WTC11 (cell line): Measurements from ENCODE around the gene CHST15. TPM values are rescaled to one million over a fixed set of nuclear protein-coding genes. Genes with fewer than 3 reads are reported as not detected.

Experiments used
- ATAC-seq: fragments of 200-7000 bp; cut with Tn5 transposase; 2 replicates; pipeline ENCODE4 v1.10.0; 2021; ENCODE audit warnings: mild to moderate bottlenecking, moderate library complexity
- CTCF ChIA-PET: fragments of 300-600 bp; sonication (Branson Sonifier 250); formaldehyde crosslinking; loops from one replicate; lab custom pipeline; 2021; ENCODE audit warnings: antibody characterized with exemption; lab: Charles Lee
- POLR2A ChIA-PET: fragments of 350-600 bp; sonication (Branson Sonifier 250); formaldehyde crosslinking; loops from one replicate; lab custom pipeline; 2021; ENCODE audit warnings: antibody characterized with exemption; lab: Charles Lee
- DNase-seq: peaks from one replicate; pipeline ENCODE4 v3.0.0; 2021; ENCODE audit warnings: low spot score
- H3K27ac Mint-ChIP-seq: 2 replicates; pipeline ENCODE4 v1.8.0; 2021; ENCODE audit warnings: mixed read lengths
- H3K27me3 Mint-ChIP-seq: 2 replicates; pipeline ENCODE4 v1.8.0; 2021; ENCODE audit warnings: low read depth, mild to moderate bottlenecking, moderate library complexity, mixed read lengths
- H3K36me3 Mint-ChIP-seq: 2 replicates; pipeline ENCODE4 v1.8.0; 2021; ENCODE audit warnings: mixed read lengths
- H3K4me1 Mint-ChIP-seq: 2 replicates; pipeline ENCODE4 v1.8.0; 2022; ENCODE audit warnings: mixed read lengths
- H3K4me3 Mint-ChIP-seq: 2 replicates; pipeline ENCODE4 v1.8.0; 2021; ENCODE audit warnings: mild to moderate bottlenecking, moderate library complexity, mixed read lengths
- H3K9me3 Mint-ChIP-seq: 2 replicates; pipeline ENCODE4 v1.8.0; 2021; ENCODE audit warnings: mixed read lengths
- CBFB ChIP-seq: sonication (generic); formaldehyde crosslinking; IDR thresholded peaks from 2 replicates; pipeline ENCODE4 v1.8.1; 2022; ENCODE audit warnings: mild to moderate bottlenecking, low read depth, missing genetic modification reagents
- CREM ChIP-seq: sonication (generic); formaldehyde crosslinking; IDR thresholded peaks from 2 replicates; pipeline ENCODE4 v1.8.1; 2022; ENCODE audit warnings: mild to moderate bottlenecking, missing genetic modification reagents, moderate library complexity
- GTF2I ChIP-seq: fragments of 250-450 bp; sonication (Bioruptor Pico); conservative IDR thresholded peaks from 2 replicates; pipeline ENCODE4 v1.4.0; 2021; ENCODE audit warnings: mild to moderate bottlenecking
- NFATC4 ChIP-seq: fragments of 250-450 bp; sonication (Bioruptor Pico); IDR thresholded peaks from 2 replicates; pipeline ENCODE4 v1.9.0; 2021; ENCODE audit warnings: mild to moderate bottlenecking
- NR2C2 ChIP-seq: sonication (generic); formaldehyde crosslinking; IDR thresholded peaks from 2 replicates; pipeline ENCODE4 v1.8.0; 2022; ENCODE audit warnings: mild to moderate bottlenecking, missing genetic modification reagents
- PRRX2 ChIP-seq: fragments of 250-450 bp; sonication (Bioruptor Pico); IDR thresholded peaks from 2 replicates; pipeline ENCODE4 v1.8.0; 2021; ENCODE audit warnings: mild to moderate bottlenecking
- RELA ChIP-seq: sonication (generic); formaldehyde crosslinking; IDR thresholded peaks from 2 replicates; pipeline ENCODE4 v1.8.1; 2022; ENCODE audit warnings: missing genetic modification reagents, mild to moderate bottlenecking, borderline replicate concordance
- SMAD3 ChIP-seq: sonication (generic); formaldehyde crosslinking; IDR thresholded peaks from 2 replicates; pipeline ENCODE4 v1.8.0; 2022; ENCODE audit warnings: missing genetic modification reagents, mild to moderate bottlenecking, borderline replicate concordance
- ZNF121 ChIP-seq: sonication (generic); formaldehyde crosslinking; IDR thresholded peaks from 2 replicates; pipeline ENCODE4 v1.8.0; 2023; ENCODE audit warnings: missing genetic modification reagents
- ZNF138 ChIP-seq: sonication (generic); formaldehyde crosslinking; conservative IDR thresholded peaks from 2 replicates; pipeline ENCODE4 v1.8.1; 2022; ENCODE audit warnings: mild to moderate bottlenecking, moderate library complexity, missing genetic modification reagents
- ZNF232 ChIP-seq: sonication (generic); formaldehyde crosslinking; IDR thresholded peaks from 2 replicates; pipeline ENCODE4 v1.8.0; 2022; ENCODE audit warnings: mild to moderate bottlenecking, missing genetic modification reagents
- total RNA-seq: library from RNA; stranded (reverse); gene quantifications from 3 replicates; pipeline ENCODE4 v1.2.3, GENCODE V29; 2021
- TF ChIP-seq, protein P1 (sequence below): sonication (generic); formaldehyde crosslinking; IDR thresholded peaks from 2 replicates; pipeline ENCODE4 v1.8.1; 2022; ENCODE audit warnings: low read depth, missing genetic modification reagents, borderline replicate concordance
- TF ChIP-seq, protein P2 (sequence below): sonication (generic); formaldehyde crosslinking; IDR thresholded peaks from 2 replicates; pipeline ENCODE4 v1.8.1; 2023; ENCODE audit warnings: mild to moderate bottlenecking, moderate library complexity, missing genetic modification reagents
- TF ChIP-seq, protein P3 (sequence below): sonication (generic); formaldehyde crosslinking; IDR thresholded peaks from 2 replicates; pipeline ENCODE4 v1.8.0; 2023; ENCODE audit warnings: missing genetic modification reagents
- TF ChIP-seq, protein P4 (sequence below): sonication (generic); formaldehyde crosslinking; IDR thresholded peaks from 2 replicates; pipeline ENCODE4 v1.8.1; 2023; ENCODE audit warnings: mild to moderate bottlenecking, missing genetic modification reagents
- TF ChIP-seq, protein P5 (sequence below): sonication (generic); formaldehyde crosslinking; IDR thresholded peaks from 2 replicates; pipeline ENCODE4 v1.8.0; 2022; ENCODE audit warnings: mild to moderate bottlenecking, missing genetic modification reagents
- TF ChIP-seq, protein P6 (sequence below): sonication (generic); formaldehyde crosslinking; IDR thresholded peaks from 2 replicates; pipeline ENCODE4 v1.8.1; 2022; ENCODE audit warnings: mild to moderate bottlenecking, moderate library complexity, missing genetic modification reagents
- TF ChIP-seq, protein P7 (sequence below): fragments of 250-450 bp; sonication (Bioruptor Pico); IDR thresholded peaks from 2 replicates; pipeline ENCODE4 v1.9.0; 2021; ENCODE audit warnings: mild to moderate bottlenecking, borderline replicate concordance

Gene CHST15
- total RNA-seq, 1 experiment from 2014 or later, result 10.7 TPM

DNA sequence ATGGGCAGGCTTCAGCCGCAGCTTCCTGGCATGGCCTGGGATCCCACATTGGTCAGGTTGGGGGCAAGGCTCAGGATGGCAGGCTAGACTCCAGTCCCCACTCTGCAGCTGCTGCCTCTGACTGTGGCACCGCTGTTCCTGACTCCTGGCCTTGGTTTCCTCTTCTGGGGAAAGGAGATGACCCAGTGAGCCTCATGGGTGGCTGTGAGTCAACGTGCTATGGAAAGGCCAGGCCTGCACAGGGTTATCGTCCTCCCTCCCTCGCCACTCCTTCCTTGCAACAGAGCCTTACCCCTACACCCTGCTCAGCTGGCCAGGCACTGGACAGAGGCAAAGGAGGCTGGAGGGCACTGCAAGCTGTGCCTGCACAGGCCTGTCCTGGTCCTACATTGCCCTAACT is 36.1 kb upstream of the CHST15 start:
- Mint-ChIP-seq H3K27me3 (peaks cover 6% of the 10 kb centered on the region), H3K4me1 (no peaks in the 10 kb centered on the region)
- TF ChIP-seq SMAD3 (CRISPR knock-in tag) (no peak), NR2C2 (CRISPR knock-in tag) (no peak)
- TF ChIP-seq, protein P1, sequence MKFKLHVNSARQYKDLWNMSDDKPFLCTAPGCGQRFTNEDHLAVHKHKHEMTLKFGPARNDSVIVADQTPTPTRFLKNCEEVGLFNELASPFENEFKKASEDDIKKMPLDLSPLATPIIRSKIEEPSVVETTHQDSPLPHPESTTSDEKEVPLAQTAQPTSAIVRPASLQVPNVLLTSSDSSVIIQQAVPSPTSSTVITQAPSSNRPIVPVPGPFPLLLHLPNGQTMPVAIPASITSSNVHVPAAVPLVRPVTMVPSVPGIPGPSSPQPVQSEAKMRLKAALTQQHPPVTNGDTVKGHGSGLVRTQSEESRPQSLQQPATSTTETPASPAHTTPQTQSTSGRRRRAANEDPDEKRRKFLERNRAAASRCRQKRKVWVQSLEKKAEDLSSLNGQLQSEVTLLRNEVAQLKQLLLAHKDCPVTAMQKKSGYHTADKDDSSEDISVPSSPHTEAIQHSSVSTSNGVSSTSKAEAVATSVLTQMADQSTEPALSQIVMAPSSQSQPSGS, result no peak
- TF ChIP-seq, all 79 proteins: peak for 0
- H3K9me3 Mint-ChIP-seq, result no peaks in the 10 kb centered on the region
- POLR2A ChIA-PET, result no interaction called here
- no peak overlapping the region for H3K4me3 Mint-ChIP-seq
- no peaks in the 10 kb centered on the region for H3K36me3 Mint-ChIP-seq
- no peak overlapping the region for H3K27ac Mint-ChIP-seq
- no peak for ATAC-seq
- DNase-seq, result no peak
- CTCF ChIA-PET, result interaction anchor here (0.7 kb wide), 1 partner anchor 274 kb away, joined by 3 read pairs; no protein-coding TSS in a partner anchor

DNA sequence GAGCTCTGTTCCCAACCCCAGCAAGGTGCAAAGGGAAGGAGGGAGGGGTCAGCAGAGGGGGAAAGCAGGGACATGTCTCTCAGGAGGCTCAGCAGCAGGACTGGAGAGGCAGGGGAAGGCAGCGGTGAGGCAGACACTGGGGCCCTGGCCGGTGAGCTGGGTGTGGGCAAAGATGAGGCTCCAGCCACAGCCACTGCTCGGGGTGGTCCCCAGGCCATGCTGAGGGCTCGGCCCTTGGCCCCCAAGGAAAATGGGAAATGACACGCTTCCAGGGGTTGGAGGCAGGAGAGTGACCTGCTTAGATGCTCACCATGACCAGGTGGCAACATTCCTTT is 35.4 kb upstream of the CHST15 start:
- Mint-ChIP-seq H3K4me1 (no peaks in the 10 kb centered on the region), H3K27ac (no peak overlapping the region), H3K9me3 (no peaks in the 10 kb centered on the region), H3K27me3 (peaks cover 6% of the 10 kb centered on the region), H3K36me3 (no peaks in the 10 kb centered on the region), H3K4me3 (no peak overlapping the region)
- TF ChIP-seq CBFB (CRISPR knock-in tag) (no peak), SMAD3 (CRISPR knock-in tag) (no peak), CREM (CRISPR knock-in tag) (no peak), PRRX2 (CRISPR knock-in tag) (no peak), ZNF232 (no peak), ZNF138 (no peak), GTF2I (no peak), NFATC4 (CRISPR knock-in tag) (no peak), ZNF121 (no peak), RELA (CRISPR knock-in tag) (no peak)
- TF ChIP-seq, protein P2, sequence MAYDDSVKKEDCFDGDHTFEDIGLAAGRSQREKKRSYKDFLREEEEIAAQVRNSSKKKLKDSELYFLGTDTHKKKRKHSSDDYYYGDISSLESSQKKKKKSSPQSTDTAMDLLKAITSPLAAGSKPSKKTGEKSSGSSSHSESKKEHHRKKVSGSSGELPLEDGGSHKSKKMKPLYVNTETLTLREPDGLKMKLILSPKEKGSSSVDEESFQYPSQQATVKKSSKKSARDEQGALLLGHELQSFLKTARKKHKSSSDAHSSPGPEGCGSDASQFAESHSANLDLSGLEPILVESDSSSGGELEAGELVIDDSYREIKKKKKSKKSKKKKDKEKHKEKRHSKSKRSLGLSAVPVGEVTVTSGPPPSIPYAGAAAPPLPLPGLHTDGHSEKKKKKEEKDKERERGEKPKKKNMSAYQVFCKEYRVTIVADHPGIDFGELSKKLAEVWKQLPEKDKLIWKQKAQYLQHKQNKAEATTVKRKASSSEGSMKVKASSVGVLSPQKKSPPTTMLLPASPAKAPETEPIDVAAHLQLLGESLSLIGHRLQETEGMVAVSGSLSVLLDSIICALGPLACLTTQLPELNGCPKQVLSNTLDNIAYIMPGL (CRISPR knock-in tag), result no peak
- TF ChIP-seq, protein P3, sequence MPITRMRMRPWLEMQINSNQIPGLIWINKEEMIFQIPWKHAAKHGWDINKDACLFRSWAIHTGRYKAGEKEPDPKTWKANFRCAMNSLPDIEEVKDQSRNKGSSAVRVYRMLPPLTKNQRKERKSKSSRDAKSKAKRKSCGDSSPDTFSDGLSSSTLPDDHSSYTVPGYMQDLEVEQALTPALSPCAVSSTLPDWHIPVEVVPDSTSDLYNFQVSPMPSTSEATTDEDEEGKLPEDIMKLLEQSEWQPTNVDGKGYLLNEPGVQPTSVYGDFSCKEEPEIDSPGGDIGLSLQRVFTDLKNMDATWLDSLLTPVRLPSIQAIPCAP (CRISPR knock-in tag), result no peak
- TF ChIP-seq, protein P4, sequence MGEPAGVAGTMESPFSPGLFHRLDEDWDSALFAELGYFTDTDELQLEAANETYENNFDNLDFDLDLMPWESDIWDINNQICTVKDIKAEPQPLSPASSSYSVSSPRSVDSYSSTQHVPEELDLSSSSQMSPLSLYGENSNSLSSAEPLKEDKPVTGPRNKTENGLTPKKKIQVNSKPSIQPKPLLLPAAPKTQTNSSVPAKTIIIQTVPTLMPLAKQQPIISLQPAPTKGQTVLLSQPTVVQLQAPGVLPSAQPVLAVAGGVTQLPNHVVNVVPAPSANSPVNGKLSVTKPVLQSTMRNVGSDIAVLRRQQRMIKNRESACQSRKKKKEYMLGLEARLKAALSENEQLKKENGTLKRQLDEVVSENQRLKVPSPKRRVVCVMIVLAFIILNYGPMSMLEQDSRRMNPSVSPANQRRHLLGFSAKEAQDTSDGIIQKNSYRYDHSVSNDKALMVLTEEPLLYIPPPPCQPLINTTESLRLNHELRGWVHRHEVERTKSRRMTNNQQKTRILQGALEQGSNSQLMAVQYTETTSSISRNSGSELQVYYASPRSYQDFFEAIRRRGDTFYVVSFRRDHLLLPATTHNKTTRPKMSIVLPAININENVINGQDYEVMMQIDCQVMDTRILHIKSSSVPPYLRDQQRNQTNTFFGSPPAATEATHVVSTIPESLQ (CRISPR knock-in tag), result no peak
- TF ChIP-seq, protein P5, sequence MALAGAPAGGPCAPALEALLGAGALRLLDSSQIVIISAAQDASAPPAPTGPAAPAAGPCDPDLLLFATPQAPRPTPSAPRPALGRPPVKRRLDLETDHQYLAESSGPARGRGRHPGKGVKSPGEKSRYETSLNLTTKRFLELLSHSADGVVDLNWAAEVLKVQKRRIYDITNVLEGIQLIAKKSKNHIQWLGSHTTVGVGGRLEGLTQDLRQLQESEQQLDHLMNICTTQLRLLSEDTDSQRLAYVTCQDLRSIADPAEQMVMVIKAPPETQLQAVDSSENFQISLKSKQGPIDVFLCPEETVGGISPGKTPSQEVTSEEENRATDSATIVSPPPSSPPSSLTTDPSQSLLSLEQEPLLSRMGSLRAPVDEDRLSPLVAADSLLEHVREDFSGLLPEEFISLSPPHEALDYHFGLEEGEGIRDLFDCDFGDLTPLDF (CRISPR knock-in tag), result no peak
- TF ChIP-seq, protein P6, sequence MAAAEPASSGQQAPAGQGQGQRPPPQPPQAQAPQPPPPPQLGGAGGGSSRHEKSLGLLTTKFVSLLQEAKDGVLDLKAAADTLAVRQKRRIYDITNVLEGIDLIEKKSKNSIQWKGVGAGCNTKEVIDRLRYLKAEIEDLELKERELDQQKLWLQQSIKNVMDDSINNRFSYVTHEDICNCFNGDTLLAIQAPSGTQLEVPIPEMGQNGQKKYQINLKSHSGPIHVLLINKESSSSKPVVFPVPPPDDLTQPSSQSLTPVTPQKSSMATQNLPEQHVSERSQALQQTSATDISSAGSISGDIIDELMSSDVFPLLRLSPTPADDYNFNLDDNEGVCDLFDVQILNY (CRISPR knock-in tag), result no peak
- TF ChIP-seq, protein P7, sequence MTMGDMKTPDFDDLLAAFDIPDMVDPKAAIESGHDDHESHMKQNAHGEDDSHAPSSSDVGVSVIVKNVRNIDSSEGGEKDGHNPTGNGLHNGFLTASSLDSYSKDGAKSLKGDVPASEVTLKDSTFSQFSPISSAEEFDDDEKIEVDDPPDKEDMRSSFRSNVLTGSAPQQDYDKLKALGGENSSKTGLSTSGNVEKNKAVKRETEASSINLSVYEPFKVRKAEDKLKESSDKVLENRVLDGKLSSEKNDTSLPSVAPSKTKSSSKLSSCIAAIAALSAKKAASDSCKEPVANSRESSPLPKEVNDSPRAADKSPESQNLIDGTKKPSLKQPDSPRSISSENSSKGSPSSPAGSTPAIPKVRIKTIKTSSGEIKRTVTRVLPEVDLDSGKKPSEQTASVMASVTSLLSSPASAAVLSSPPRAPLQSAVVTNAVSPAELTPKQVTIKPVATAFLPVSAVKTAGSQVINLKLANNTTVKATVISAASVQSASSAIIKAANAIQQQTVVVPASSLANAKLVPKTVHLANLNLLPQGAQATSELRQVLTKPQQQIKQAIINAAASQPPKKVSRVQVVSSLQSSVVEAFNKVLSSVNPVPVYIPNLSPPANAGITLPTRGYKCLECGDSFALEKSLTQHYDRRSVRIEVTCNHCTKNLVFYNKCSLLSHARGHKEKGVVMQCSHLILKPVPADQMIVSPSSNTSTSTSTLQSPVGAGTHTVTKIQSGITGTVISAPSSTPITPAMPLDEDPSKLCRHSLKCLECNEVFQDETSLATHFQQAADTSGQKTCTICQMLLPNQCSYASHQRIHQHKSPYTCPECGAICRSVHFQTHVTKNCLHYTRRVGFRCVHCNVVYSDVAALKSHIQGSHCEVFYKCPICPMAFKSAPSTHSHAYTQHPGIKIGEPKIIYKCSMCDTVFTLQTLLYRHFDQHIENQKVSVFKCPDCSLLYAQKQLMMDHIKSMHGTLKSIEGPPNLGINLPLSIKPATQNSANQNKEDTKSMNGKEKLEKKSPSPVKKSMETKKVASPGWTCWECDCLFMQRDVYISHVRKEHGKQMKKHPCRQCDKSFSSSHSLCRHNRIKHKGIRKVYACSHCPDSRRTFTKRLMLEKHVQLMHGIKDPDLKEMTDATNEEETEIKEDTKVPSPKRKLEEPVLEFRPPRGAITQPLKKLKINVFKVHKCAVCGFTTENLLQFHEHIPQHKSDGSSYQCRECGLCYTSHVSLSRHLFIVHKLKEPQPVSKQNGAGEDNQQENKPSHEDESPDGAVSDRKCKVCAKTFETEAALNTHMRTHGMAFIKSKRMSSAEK (CRISPR knock-in tag), result no peak
- no peak for ATAC-seq
- POLR2A ChIA-PET, result no interaction called here
- no peak for DNase-seq
- CTCF ChIA-PET, result interaction anchor here (1.2 to 1.4 kb wide), 2 partner anchors 10 to 134 kb away, joined by 5 to 8 read pairs; no protein-coding TSS in a partner anchor
